Measurements from ENCODE around the gene TCEANC. TPM values are rescaled to one million over a fixed set of nuclear protein-coding genes. Genes with fewer than 3 reads are reported as not detected.
A peak's percentile ranks its signal among the peaks of the same experiment; 100 is the strongest.
"Not testable (repeated sequence)": the region's sequence is repeated elsewhere in the genome, so short reads cannot be mapped to it uniquely, and the experiment has no call there.

Gene TCEANC
- total RNA-seq, 4 donors from 2014 or later = 1.3 to 2.6 (median 2.0) TPM

- no peak for TF ChIP-seq POLR2A (IDR thresholded peaks at IDR 0.05)
- peak in 1 of 6 experiments; percentile 9 for TF ChIP-seq CTCF (IDR thresholded peaks at IDR 0.05)
- intact Hi-C loops (cut with DNase I) = no loop called here
- Histone ChIP-seq H3K27ac (peak overlapping the region; percentile 26 to 76 (median 64)), H3K9me3 (no peaks in the 10 kb centered on the region), H3K4me1 (peaks cover 6 to 17% (median 6%) of the 10 kb centered on the region in 3 donors), H3K27me3 (no peaks in the 10 kb centered on the region), H3K4me3 (peak overlapping the region in 1 of 4 donors; percentile 38), H3K36me3 (no peaks in the 10 kb centered on the region)
- 7 to 21% methylated on average over 9 of the region's 9 CpGs for WGBS, 2 donors
- DNase-seq = no peak
Observed at GRCh38 chrX:13669246-13669737, 16.4 kb downstream of the TCEANC start.

GRCh38 chrX:13669755-13670154 lies 16.8 kb downstream of the TCEANC start:
- peaks cover 6 to 17% (median 6%) of the 10 kb centered on the region in 3 donors for H3K4me1 ChIP-seq
- H3K4me3 ChIP-seq; DNase-seq; H3K36me3 ChIP-seq; intact Hi-C loops (cut with DNase I); H3K27me3 ChIP-seq; H3K9me3 ChIP-seq: not testable (repeated sequence)
- WGBS, 2 donors = 77 to 86% methylated on average over 5 to 8 of the region's 8 CpGs
- H3K27ac ChIP-seq = peak overlapping the region; percentile 26 to 76 (median 64)

- no peaks in the 10 kb centered on the region for H3K27me3 ChIP-seq
- H3K27ac ChIP-seq = no peak overlapping the region
- H3K9me3 ChIP-seq = no peaks in the 10 kb centered on the region
- no peaks in the 10 kb centered on the region for H3K36me3 ChIP-seq
- no peak overlapping the region for H3K4me3 ChIP-seq
- WGBS, 2 donors = 65 to 83% methylated on average over 4 to 5 of the region's 5 CpGs
- TF ChIP-seq CTCF (IDR thresholded peaks at IDR 0.05) (no peak), POLR2A (IDR thresholded peaks at IDR 0.05) (no peak)
- no peak for DNase-seq
- H3K4me1 ChIP-seq = peaks cover 6 to 17% (median 6%) of the 10 kb centered on the region in 3 donors
- intact Hi-C loops (cut with DNase I) = no loop called here
Observed at GRCh38 chrX:13670197-13670596, 17.3 kb downstream of the TCEANC start.

- Histone ChIP-seq H3K4me1 (peaks cover 6 to 16% (median 6%) of the 10 kb centered on the region in 3 donors), H3K27me3 (no peaks in the 10 kb centered on the region), H3K4me3 (no peak overlapping the region), H3K27ac (no peak overlapping the region), H3K36me3 (no peaks in the 10 kb centered on the region), H3K9me3 (no peaks in the 10 kb centered on the region)
- intact Hi-C loops (cut with DNase I) = no loop called here
- TF ChIP-seq POLR2A (IDR thresholded peaks at IDR 0.05) = no peak
- no peak for TF ChIP-seq CTCF (IDR thresholded peaks at IDR 0.05)
- DNase-seq = no peak
Observed at GRCh38 chrX:13673016-13673415, 20.1 kb downstream of the TCEANC start.

- Histone ChIP-seq H3K4me3 (no peak overlapping the region), H3K9me3 (no peaks in the 10 kb centered on the region), H3K27me3 (no peaks in the 10 kb centered on the region), H3K27ac (no peak overlapping the region), H3K4me1 (no peaks in the 10 kb centered on the region), H3K36me3 (no peaks in the 10 kb centered on the region)
- intact Hi-C loops (cut with DNase I) = no loop called here
- no peak for DNase-seq
- TF ChIP-seq POLR2A (IDR thresholded peaks at IDR 0.05) (no peak), CTCF (IDR thresholded peaks at IDR 0.05) (no peak)
Observed at GRCh38 chrX:13676885-13677284, 23.9 kb downstream of the TCEANC start.

- intact Hi-C loops (cut with DNase I); H3K27me3 ChIP-seq: not testable (repeated sequence)
- WGBS, 2 donors = 94 to 99% methylated on average over 3 to 4 of the region's 4 CpGs
Observed at GRCh38 chrX:13679700-13680099, 26.8 kb downstream of the TCEANC start.

More at GRCh38 chrX:13679700-13680099, 26.8 kb downstream of the TCEANC start:
- H3K4me1 ChIP-seq, H3K4me3 ChIP-seq, H3K36me3 ChIP-seq, H3K9me3 ChIP-seq, H3K27ac ChIP-seq, DNase-seq: not testable (repeated sequence)

Measured in esophagus squamous epithelium (tissue), 5 donors.